ENCODE results near the gene EVX1. TPM values are rescaled to one million over a fixed set of nuclear protein-coding genes. Genes with fewer than 3 reads are reported as not detected.

The EVX1 gene
- total RNA-seq, 1 experiment from 2014 or later, result 0.10 TPM

GRCh38 chr7:27297356-27297755, 54.8 kb downstream of the EVX1 start:
- Histone ChIP-seq H3K27me3 (ENCODE audit: control insufficient read depth, insufficient read depth, low read length) (no peaks in the 10 kb centered on the region), H3K4me1 (ENCODE audit: control insufficient read depth, insufficient read depth, low read length) (no peaks in the 10 kb centered on the region), H3K27ac (ENCODE audit: low read length) (no peak overlapping the region), H3K36me3 (ENCODE audit: control insufficient read depth, insufficient read depth, low read length) (no peaks in the 10 kb centered on the region), H3K9me3 (ENCODE audit: control insufficient read depth, insufficient read depth, low read depth, low read length) (no peaks in the 10 kb centered on the region), H3K4me3 (ENCODE audit: low read depth in 2 of 2, low read length in 2 of 2) (no peak overlapping the region)
- POLR2A ChIA-PET, result no interaction called here
- TF ChIP-seq TCF7L2 (IDR thresholded peaks at IDR 0.05; ENCODE audit: low read depth, low read length) (no peak), CTCF (IDR thresholded peaks at IDR 0.05) (no peak), POLR2AphosphoS5 (IDR thresholded peaks at IDR 0.05; ENCODE audit: low read depth, low read length) (no peak), SIN3A (IDR thresholded peaks at IDR 0.05; ENCODE audit: borderline replicate concordance, insufficient read depth, low read depth, low read length) (no peak), REST (IDR thresholded peaks at IDR 0.05; ENCODE audit: insufficient read depth in 1 of 2, low read depth in 2 of 2, low read length in 1 of 2) (no peak)
- CTCF ChIA-PET, result no interaction called here
- in situ Hi-C loops (cut with HindIII; ENCODE audit: low pct_unique_long_range_greater_than_20kb, low sequenced_read_pairs), result no loop called here
- intact Hi-C loops (cut with micrococcal nuclease; ENCODE audit: unreplicated experiment), result no loop called here
- ATAC-seq (no peak), DNase-seq (ENCODE audit: low read depth, low spot score) (no peak)
- BruUV-seq (replicated peaks), result no TSS peak

Other genes with a start within 250 kb of the EVX1 start
- gene HOXA1, start 146.8 kb upstream of the EVX1 start, total RNA-seq (2021; ENCODE audit: unreplicated experiment), result 8.8 TPM
- 2.9 TPM for gene HOXA2, start 140.1 kb upstream of the EVX1 start, total RNA-seq (2021; ENCODE audit: unreplicated experiment)
- gene HOXA4, start 112.0 kb upstream of the EVX1 start, total RNA-seq (2021; ENCODE audit: unreplicated experiment), result 0.39 TPM
- 3.9 TPM for gene HOXA5, start 99.1 kb upstream of the EVX1 start, total RNA-seq (2021; ENCODE audit: unreplicated experiment)
- gene HOXA6, start 95.0 kb upstream of the EVX1 start, total RNA-seq (2021; ENCODE audit: unreplicated experiment), result 3.3 TPM
- 30.2 TPM for gene HOXA3, start 90.2 kb upstream of the EVX1 start, total RNA-seq (2021; ENCODE audit: unreplicated experiment)
- gene HOXA7, start 86.1 kb upstream of the EVX1 start, total RNA-seq (2021; ENCODE audit: unreplicated experiment), result not detected
- gene HOXA9, start 77.3 kb upstream of the EVX1 start, total RNA-seq (2021; ENCODE audit: unreplicated experiment), result not detected
- 0.41 TPM for gene HOXA10, start 68.5 kb upstream of the EVX1 start, total RNA-seq (2021; ENCODE audit: unreplicated experiment)
- 0.57 TPM for gene HOXA11, start 57.6 kb upstream of the EVX1 start, total RNA-seq (2021; ENCODE audit: unreplicated experiment)
- gene HOXA13, start 42.7 kb upstream of the EVX1 start, total RNA-seq (2021; ENCODE audit: unreplicated experiment), result 1.2 TPM

Measured in Panc1 (cell line).